GM12878 (cell line): Measurements from ENCODE around the gene LRRC59. TPM values are rescaled to one million over a fixed set of nuclear protein-coding genes. Genes with fewer than 3 reads are reported as not detected.

Experiments used
- BACH1 ChIP-seq: fragments of 450-650 bp; IDR thresholded peaks from 2 replicates; pipeline ENCODE4 v1.6.1; 2017; ENCODE audit warnings: mild to moderate bottlenecking, borderline replicate concordance
- CBX5 ChIP-seq: sonication (generic); IDR thresholded peaks from 2 replicates; pipeline ENCODE4 v1.6.1; 2016; ENCODE audit warnings: low read depth, moderate library complexity, mild to moderate bottlenecking, inconsistent platforms
- CHD2 ChIP-seq: IDR thresholded peaks from 2 replicates; pipeline ENCODE4 v1.6.1; 2011; ENCODE audit warnings: low read depth, low read length, improper control_type of control experiment, borderline replicate concordance
- DPF2 ChIP-seq: fragments of 450-650 bp; IDR thresholded peaks from 2 replicates; pipeline ENCODE4 v1.6.1; 2017; ENCODE audit warnings: mild to moderate bottlenecking
- EGR1 ChIP-seq, 2 experiments: IDR thresholded peaks; 1 replicate in 1 of 2; 2 replicates in 1 of 2; pipeline ENCODE4 v1.6.1; 2011 to 2012; ENCODE audit warnings: low read depth in 2 of 2, low read length in 2 of 2, borderline replicate concordance in 1 of 2, mild to moderate bottlenecking in 1 of 2, moderate library complexity in 1 of 2
- IKZF2 ChIP-seq, 2 experiments: fragments of 450-650 bp; IDR thresholded peaks; 2 replicates each; pipeline ENCODE4 v1.6.1; 2017; ENCODE audit warnings: mild to moderate bottlenecking in 2 of 2, moderate library complexity in 2 of 2
- IRF3 ChIP-seq: fragments of 450-650 bp; IDR thresholded peaks from 2 replicates; pipeline ENCODE4 v1.6.1; 2014; ENCODE audit warnings: mild to moderate bottlenecking
- LARP7 ChIP-seq: fragments of 450-650 bp; IDR thresholded peaks from 2 replicates; pipeline ENCODE4 v1.6.1; 2017; ENCODE audit warnings: mild to moderate bottlenecking
- MAX ChIP-seq: IDR thresholded peaks from 2 replicates; pipeline ENCODE4 v1.6.1; 2012; ENCODE audit warnings: low read depth, low read length, improper control_type of control experiment
- MEF2B ChIP-seq: fragments of 450-650 bp; IDR thresholded peaks from 2 replicates; pipeline ENCODE4 v1.6.1; 2018; ENCODE audit warnings: mild to moderate bottlenecking, moderate library complexity; ENCODE audit not compliant: partially characterized antibody, poor library complexity, severe bottlenecking
- MLLT1 ChIP-seq: fragments of 450-650 bp; IDR thresholded peaks from 2 replicates; pipeline ENCODE4 v1.6.1; 2016; ENCODE audit warnings: mild to moderate bottlenecking
- MXI1 ChIP-seq: fragments of 150-350 bp; IDR thresholded peaks from 2 replicates; pipeline ENCODE4 v1.6.1; 2011; ENCODE audit warnings: low read depth, mild to moderate bottlenecking, inconsistent platforms, low read length, improper control_type of control experiment
- SIN3A ChIP-seq: IDR thresholded peaks from 2 replicates; pipeline ENCODE4 v1.6.1; 2012; ENCODE audit warnings: low read depth, low read length, improper control_type of control experiment
- SP1 ChIP-seq: IDR thresholded peaks from one replicate; pipeline ENCODE4 v1.6.1; 2011; ENCODE audit warnings: low read depth, low read length
- SREBF2 ChIP-seq: IDR thresholded peaks from 2 replicates; pipeline ENCODE4 v1.6.1; 2012; ENCODE audit warnings: mild to moderate bottlenecking, low read length
- YY1 ChIP-seq: IDR thresholded peaks from 2 replicates; pipeline ENCODE4 v1.6.1; 2011; ENCODE audit warnings: low read depth, mild to moderate bottlenecking, low read length
- ZBTB11 ChIP-seq: fragments of 450-650 bp; formaldehyde crosslinking; IDR thresholded peaks from 2 replicates; pipeline ENCODE4 v1.5.0; 2022; ENCODE audit warnings: mild to moderate bottlenecking, missing genetic modification characterization
- ZNF217 ChIP-seq: fragments of 450-650 bp; IDR thresholded peaks from 2 replicates; pipeline ENCODE4 v1.6.1; 2017; ENCODE audit warnings: antibody characterized with exemption, mild to moderate bottlenecking
- ZNF687 ChIP-seq: fragments of 450-650 bp; IDR thresholded peaks from 2 replicates; pipeline ENCODE4 v1.6.1; 2017; ENCODE audit warnings: mild to moderate bottlenecking, moderate library complexity
- polyA plus RNA-seq, 11 experiments: library from polyadenylated mRNA; depleted of rRNA in 4 of 11; unstranded in 6 of 11; stranded (reverse) in 5 of 11; fragments of >200 nt; fragmentation: Nextera tagmentation in 4 of 11; fragmentation: Illumina TruSeq in 1 of 11; extraction: Ambion mirVana in 4 of 11; extraction: Trizol in 1 of 11; gene quantifications; 1 replicate in 1 of 11; 2 replicates in 10 of 11; pipeline versions ENCODE4 v1.2.1 to v1.2.3, GENCODE V29; 2011 to 2016; ENCODE audit warnings: inconsistent platforms in 2 of 11, missing spikeins in 2 of 11, low read depth in 1 of 11
- total RNA-seq, 4 experiments: library from RNA; depleted of rRNA in 3 of 4; stranded (reverse); fragments of >200 nt in 3 of 4; fragmentation: Illumina TruSeq in 1 of 4; extraction: Trizol in 1 of 4; gene quantifications; 2 replicates each; pipeline versions ENCODE4 v1.2.1 to v1.2.3, GENCODE V29; 2013 to 2021

Gene LRRC59
- total and polyA plus RNA-seq, 10 of the 15 experiments (the other 5 are each of a cell fraction or from before 2014, with no cell fraction given), result 8.8 to 82.2 (median 63.0) TPM

GRCh38 chr17:50345432-50346312 lies 51.7 kb downstream of the LRRC59 start, which contains the start of gene XYLT2 (continued):
- TF ChIP-seq MLLT1 (peak; percentile 72), LARP7 (peak; percentile 22; the same call in 1 of the 2 replicates), DPF2 (peak; percentile 72), BACH1 (peak; percentile 94), CBX5 (no peak), SIN3A (peak; percentile 22; the same call in 1 of the 2 replicates), EGR1 (IDR thresholded peaks at IDR 0.05; ENCODE audit: borderline replicate concordance in 1 of 2, low read depth in 2 of 2, low read length in 2 of 2) (peak in 1 of 2 experiments; percentile 29; a peak in 1 of 3 replicates), IKZF2 (IDR thresholded peaks at IDR 0.05) (0 out of 4 replicates have a peak, but pooled peaks of 1 of the 2 experiments have one; percentile 13), IRF3 (no peak), YY1 (peak; percentile 82), ZNF687 (peak; percentile 81), ZBTB11 (CRISPR knock-in tag) (no peak), ZNF217 (peak; percentile 57; the same call in 1 of the 2 replicates), MXI1 (peak; percentile 86), MEF2B (peak; percentile 38), SREBF2 (no peak), SP1 (peak; percentile 23), CHD2 (0 out of 2 replicates have a peak, but pooled peaks have one; percentile 38), MAX (peak; percentile 89)
